Mesenteric fat pad (tissue), 1 donor: Measurements from ENCODE around the gene KLK13. TPM values are rescaled to one million over a fixed set of nuclear protein-coding genes. Genes with fewer than 3 reads are reported as not detected.

Experiments used
- DNase-seq: peaks from one replicate; pipeline ENCODE4 v3.0.0-alpha.2; 2020; ENCODE audit warnings: low spot score
- total RNA-seq: library from RNA; stranded (reverse); fragmentation: NEBNext Ultra II Directional; extraction: Animal tissue kit (Norgen Biotek cat#: 25700); gene quantifications from one replicate; pipeline ENCODE4 v1.2.1, GENCODE V29; 2021
- donor health status: DM: yes; HTN: yes; CAD: no.

The KLK13 gene
- total RNA-seq, 1 donor from 2014 or later = not detected

- DNase-seq = no peak
Measured at GRCh38 chr19:51093101-51093500, 28.2 kb upstream of the KLK13 start.

- no peak for DNase-seq
Measured at GRCh38 chr19:51091895-51092873, 27.3 kb upstream of the KLK13 start.

- no peak for DNase-seq
Measured at GRCh38 chr19:51091126-51091525, 26.2 kb upstream of the KLK13 start.

- DNase-seq = no peak
Measured at GRCh38 chr19:51090471-51090870, 25.6 kb upstream of the KLK13 start.

- DNase-seq = no peak
Measured at GRCh38 chr19:51089786-51090185, 24.9 kb upstream of the KLK13 start.

- no peak for DNase-seq
Measured at GRCh38 chr19:51086153-51086850, 21.4 kb upstream of the KLK13 start.

GRCh38 chr19:51084505-51084904 is 19.6 kb upstream of the KLK13 start:
- no peak for DNase-seq

GRCh38 chr19:51083783-51084182 is 18.9 kb upstream of the KLK13 start:
- DNase-seq = peak; percentile 73

- DNase-seq = peak; percentile 8
Measured at GRCh38 chr19:51083181-51083580, 18.3 kb upstream of the KLK13 start.

- DNase-seq = peak; percentile 62
Measured at GRCh38 chr19:51082611-51083010, 17.7 kb upstream of the KLK13 start, which contains the start of gene KLK14. Gene KLK14, minus strand, starts transcription at chr19:51082887. Its CDS starts 273 bp downstream, at chr19:51082614.

GRCh38 chr19:51081476-51081875 is 16.6 kb upstream of the KLK13 start:
- DNase-seq = peak; percentile 60

- no peak for DNase-seq
Measured at GRCh38 chr19:51079481-51080110, 14.7 kb upstream of the KLK13 start.

- no peak for DNase-seq
Measured at GRCh38 chr19:51078731-51079130, 13.8 kb upstream of the KLK13 start.

- DNase-seq = no peak
Measured at GRCh38 chr19:51078104-51078503, 13.2 kb upstream of the KLK13 start.

- no peak for DNase-seq
Measured at GRCh38 chr19:51076631-51077213, 11.8 kb upstream of the KLK13 start.

- DNase-seq = no peak
Measured at GRCh38 chr19:51075998-51076397, 11.1 kb upstream of the KLK13 start.

- DNase-seq = no peak
Measured at GRCh38 chr19:51071095-51071405, 6.2 kb upstream of the KLK13 start.

GRCh38 chr19:51070334-51071094 is 5.6 kb upstream of the KLK13 start:
- no peak for DNase-seq

- DNase-seq = no peak
Measured at GRCh38 chr19:51066393-51067186, 1.7 kb upstream of the KLK13 start.
